HG03196 (cell line): ENCODE data around the gene DNA2.
"Not testable (repeated sequence)": the region's sequence is repeated elsewhere in the genome, so short reads cannot be mapped to it uniquely, and the experiment has no call there.

Source experiments
- ATAC-seq: cut with Tn5 transposase; IDR thresholded peaks from one replicate; pipeline ENCODE4 v1.9.1; 2021; ENCODE audit not compliant: unreplicated experiment

The DNA2 gene

DNA sequence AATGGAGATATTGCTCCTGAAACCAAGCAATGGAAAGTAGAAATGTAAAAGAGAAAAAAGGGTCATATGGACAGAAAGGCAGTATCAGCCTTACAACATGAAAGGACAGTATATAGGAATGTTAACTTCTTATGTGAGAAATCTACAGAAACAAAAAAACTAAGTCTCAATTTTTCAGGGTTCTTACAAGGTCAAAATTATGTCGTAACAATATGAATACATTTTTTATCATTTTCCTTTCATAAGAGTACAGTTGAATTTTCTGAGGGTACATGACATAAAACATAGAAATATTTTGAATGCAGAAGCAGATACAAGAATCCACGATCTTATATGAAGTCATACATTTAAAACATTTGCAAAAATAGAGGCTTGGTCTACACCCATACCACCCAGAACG is 10.7 kb downstream of the DNA2 start:
- no peak for ATAC-seq

GRCh38 chr10:68449698-68450097 is 22.1 kb downstream of the DNA2 start:
- ATAC-seq, result not testable (repeated sequence)

DNA sequence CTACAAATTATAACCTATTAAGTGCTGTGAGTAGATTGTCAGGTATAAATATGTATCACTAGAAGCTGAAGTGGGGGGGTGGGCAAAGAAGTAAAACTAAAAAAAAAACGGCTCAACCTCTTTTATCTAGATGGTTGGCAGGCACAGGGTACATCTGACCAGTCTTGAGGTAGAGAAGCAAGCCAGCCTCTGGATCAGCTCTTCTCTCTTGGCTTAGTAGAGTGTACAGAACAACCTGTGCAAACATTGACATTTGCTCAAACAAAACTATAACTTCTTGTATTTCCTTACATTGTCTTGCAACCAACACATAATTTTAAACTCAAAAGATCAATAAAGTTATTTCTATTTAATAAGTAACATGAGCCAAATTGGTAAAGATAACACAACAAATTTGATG is 25.6 kb downstream of the DNA2 start:
- no peak for ATAC-seq

GRCh38 chr10:68442971-68443370 is 28.8 kb downstream of the DNA2 start:
- ATAC-seq, result no peak

GRCh38 chr10:68440898-68441297 is 30.9 kb downstream of the DNA2 start:
- no peak for ATAC-seq

DNA sequence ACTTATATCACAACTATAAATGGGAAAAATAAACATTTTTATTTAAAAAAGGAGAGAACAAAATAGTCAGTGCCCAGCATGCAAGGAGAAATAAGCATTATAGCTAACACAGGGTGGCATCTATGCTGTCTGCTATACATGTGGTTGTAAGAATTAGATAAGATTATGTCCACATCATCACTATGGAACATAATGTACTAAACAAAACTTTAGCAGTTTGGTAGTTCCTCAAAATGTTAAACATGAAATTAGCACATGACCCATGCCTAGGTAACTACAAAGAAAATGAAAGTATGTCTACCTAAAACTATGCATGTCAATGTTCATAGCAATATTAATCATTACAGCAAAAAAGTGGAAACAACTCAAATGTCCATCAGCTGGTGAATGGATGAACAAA is 36.0 kb downstream of the DNA2 start:
- no peak for ATAC-seq

- no peak for ATAC-seq
Measured at GRCh38 chr10:68434657-68435056, 37.1 kb downstream of the DNA2 start.

- no peak for ATAC-seq
Measured at GRCh38 chr10:68428396-68429104, 43.2 kb downstream of the DNA2 start.

GRCh38 chr10:68424454-68425014 is 47.2 kb downstream of the DNA2 start:
- no peak for ATAC-seq

DNA sequence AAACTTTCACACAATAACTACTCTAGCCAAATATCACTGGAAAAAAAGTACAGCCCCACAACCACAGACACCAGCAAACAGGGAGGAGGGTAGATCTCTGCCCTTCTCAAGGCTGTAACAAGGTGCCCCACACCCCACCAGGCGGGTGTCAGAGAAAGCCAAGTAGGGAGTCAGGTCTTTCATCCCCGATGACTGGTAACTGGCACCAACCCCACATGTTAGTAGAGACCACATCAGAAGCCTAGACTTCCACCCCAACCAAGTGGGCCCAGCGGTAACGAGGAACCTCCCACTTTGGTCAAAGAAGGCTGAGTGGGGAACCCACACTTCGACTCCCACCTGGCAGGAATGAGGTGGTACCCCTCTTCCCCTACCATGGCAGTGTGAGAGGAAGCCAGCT is 48.3 kb downstream of the DNA2 start:
- ATAC-seq, result no peak

GRCh38 chr10:68419376-68419775 is 52.4 kb downstream of the DNA2 start:
- no peak for ATAC-seq

GRCh38 chr10:68408898-68409518 is 62.8 kb downstream of the DNA2 start:
- ATAC-seq, result no peak

- peak; percentile 95 for ATAC-seq
Measured at GRCh38 chr10:68406815-68407548, 64.8 kb downstream of the DNA2 start, which contains the start of gene RUFY2. Gene RUFY2 (minus strand): TSS chr10:68407277. CDS start chr10:68407189, 88 bp downstream.

GRCh38 chr10:68406111-68406814 is 65.5 kb downstream of the DNA2 start:
- ATAC-seq, result peak; percentile 34

- ATAC-seq, result no peak
Measured at GRCh38 chr10:68403701-68404100, 68.1 kb downstream of the DNA2 start.

DNA sequence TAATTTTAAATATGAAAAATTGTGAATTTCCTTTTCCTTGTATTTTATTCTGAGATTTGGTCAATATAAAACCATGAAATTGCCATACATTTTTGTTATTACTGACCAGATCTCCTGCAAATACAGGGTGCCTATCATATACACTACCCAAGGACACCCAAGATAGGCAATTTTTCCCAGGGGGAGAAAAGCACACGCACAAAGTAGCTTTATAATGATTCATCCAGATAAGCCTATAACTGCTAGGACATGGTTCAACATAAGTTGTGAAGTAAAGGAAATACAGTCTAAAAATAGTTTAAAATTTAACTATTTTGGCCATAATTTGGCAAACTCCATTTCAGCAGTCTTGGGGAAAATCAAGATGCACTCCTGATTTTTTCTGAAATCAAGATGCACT is 69.5 kb downstream of the DNA2 start:
- ATAC-seq, result no peak

DNA sequence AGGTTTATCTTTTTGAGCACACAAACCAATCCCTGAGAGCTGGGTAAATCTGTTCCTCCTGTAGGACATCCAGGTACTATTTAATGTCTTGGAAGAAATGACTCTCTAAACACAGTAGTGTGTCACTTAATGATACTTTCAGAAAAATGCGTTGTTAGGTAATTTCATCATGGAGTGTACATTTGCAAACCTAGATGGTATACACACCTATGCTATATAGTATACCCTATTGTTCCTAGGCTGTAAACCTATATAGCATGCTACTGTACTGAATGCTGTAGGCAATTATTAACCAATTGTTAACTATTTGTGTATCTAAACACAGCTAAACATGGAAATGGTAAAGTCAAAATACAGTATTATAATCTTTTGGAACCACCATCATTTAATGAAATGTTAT is 74.8 kb downstream of the DNA2 start:
- ATAC-seq, result no peak

GRCh38 chr10:68385740-68386139 is 86.0 kb downstream of the DNA2 start:
- ATAC-seq, result no peak

- no peak for ATAC-seq
Measured at GRCh38 chr10:68371604-68372003, 100.2 kb downstream of the DNA2 start.

GRCh38 chr10:68367121-68367520 is 104.7 kb downstream of the DNA2 start:
- no peak for ATAC-seq

GRCh38 chr10:68366600-68366999 is 105.2 kb downstream of the DNA2 start:
- no peak for ATAC-seq
